B cell (primary cell): ENCODE data around the gene ECE1. TPM values are rescaled to one million over a fixed set of nuclear protein-coding genes. Genes with fewer than 3 reads are reported as not detected.

ENCODE experiments used
- ATAC-seq: fragments of 200-7000 bp; cut with Tn5 transposase; one replicate; pipeline ENCODE4 v1.10.0; 2021; ENCODE audit warnings: low read depth, mild to moderate bottlenecking, moderate number of reproducible peaks, moderate library complexity
- CTCF ChIA-PET: fragments of 350-600 bp; sonication (Branson Sonifier 250); formaldehyde crosslinking; loops from one replicate; lab custom pipeline; 2021; ENCODE audit warnings: antibody characterized with exemption, inconsistent platforms; lab: Charles Lee
- POLR2A ChIA-PET: fragments of 350-600 bp; sonication (Branson Sonifier 250); formaldehyde crosslinking; loops from one replicate; lab custom pipeline; 2021; ENCODE audit warnings: antibody characterized with exemption; lab: Charles Lee
- DNase-seq: peaks from one replicate; pipeline ENCODE4 v3.0.0; 2013
- H2AFZ ChIP-seq: 2 replicates; pipeline ENCODE4 v1.6.1; 2012; ENCODE audit warnings: mild to moderate bottlenecking, low read depth, low read length; ENCODE audit not compliant: insufficient read depth, poor library complexity, severe bottlenecking
- H3K27ac ChIP-seq, 2 donors: 1 replicate in 1 of 2; 2 replicates in 1 of 2; pipeline ENCODE4 v1.5.1; 2012 to 2013; ENCODE audit warnings: low read length in 2 of 2, mild to moderate bottlenecking in 2 of 2, moderate library complexity in 1 of 2
- H3K27me3 ChIP-seq, 4 experiments: fragments of 200-600 bp in 1 of 4; sonication (generic) in 1 of 4; replicated peaks in 1 of 4; 1 replicate in 2 of 4; 2 replicates in 2 of 4; pipeline versions ENCODE4 v1.6.1 to v1.7.0; 2013 to 2016; ENCODE audit warnings: low read length in 3 of 4, mild to moderate bottlenecking in 2 of 4, mixed read lengths in 1 of 4, moderate library complexity in 1 of 4; ENCODE audit not compliant: insufficient read depth in 4 of 4, control insufficient read depth in 3 of 4; ENCODE audit errors: control extremely low read depth in 1 of 4
- H3K36me3 ChIP-seq, 2 experiments: replicated peaks in 1 of 2; 1 replicate in 1 of 2; 2 replicates in 1 of 2; pipeline versions ENCODE4 v1.6.1 to v1.7.1; 2013; ENCODE audit warnings: low read length in 1 of 2; ENCODE audit not compliant: insufficient read depth in 2 of 2, control insufficient read depth in 1 of 2; ENCODE audit errors: control extremely low read depth in 1 of 2, extremely low read depth in 1 of 2
- H3K4me1 ChIP-seq, 2 donors: fragments of 200-600 bp in 1 of 2; sonication (generic) in 1 of 2; 1 replicate in 1 of 2; 2 replicates in 1 of 2; pipeline versions ENCODE4 v1.5.1 to v1.6.1; 2013 to 2017; ENCODE audit warnings: low read length in 2 of 2; ENCODE audit not compliant: control insufficient read depth in 2 of 2, insufficient read depth in 2 of 2
- H3K4me2 ChIP-seq: replicated peaks from 2 replicates; pipeline ENCODE3; 2012; ENCODE audit warnings: mild to moderate bottlenecking, low read depth, low read length; ENCODE audit not compliant: poor library complexity, severe bottlenecking
- H3K4me3 ChIP-seq, 5 experiments: fragments of 200-600 bp in 1 of 5; sonication (generic) in 1 of 5; 1 replicate in 3 of 5; 2 replicates in 2 of 5; pipeline versions ENCODE4 v1.5.1 to v1.7.0; 2011 to 2016; ENCODE audit warnings: low read length in 4 of 5, mild to moderate bottlenecking in 4 of 5, low read depth in 2 of 5, control low read depth in 1 of 5, moderate library complexity in 1 of 5; ENCODE audit not compliant: insufficient read depth in 1 of 5; ENCODE audit errors: control extremely low read depth in 1 of 5, extremely low read depth in 1 of 5
- H3K79me2 ChIP-seq: fragments of 200-600 bp; sonication (generic); one replicate; pipeline ENCODE4 v1.6.0; 2016; ENCODE audit warnings: low read length; ENCODE audit not compliant: control insufficient read depth, insufficient read depth
- H3K9ac ChIP-seq: fragments of 200-600 bp; sonication (generic); 2 replicates; pipeline ENCODE4 v1.6.1; 2017; ENCODE audit warnings: mild to moderate bottlenecking, low read length, moderate library complexity
- H3K9me3 ChIP-seq, 3 donors: one replicate each; pipeline versions ENCODE4 v1.6.1 to v1.7.1; 2013; ENCODE audit warnings: low read length in 2 of 3; ENCODE audit not compliant: control insufficient read depth in 2 of 3, insufficient read depth in 1 of 3; ENCODE audit errors: control extremely low read depth in 1 of 3
- H4K20me1 ChIP-seq: 2 replicates; pipeline ENCODE4 v1.6.0; 2012; ENCODE audit warnings: mild to moderate bottlenecking, low read length; ENCODE audit not compliant: insufficient read depth, control insufficient read depth, poor library complexity, severe bottlenecking
- H3K27ac Mint-ChIP-seq: one replicate; pipeline ENCODE4 v1.8.0; 2021; ENCODE audit warnings: mixed read lengths
- H3K27me3 Mint-ChIP-seq: one replicate; pipeline ENCODE4 v1.8.0; 2021; ENCODE audit warnings: mixed read lengths
- H3K4me1 Mint-ChIP-seq: one replicate; pipeline ENCODE4 v1.8.0; 2021; ENCODE audit warnings: mixed read lengths
- H3K4me3 Mint-ChIP-seq: one replicate; pipeline ENCODE4 v1.8.0; 2021; ENCODE audit warnings: mixed read lengths
- H3K9me3 Mint-ChIP-seq: one replicate; pipeline ENCODE4 v1.8.0; 2022; ENCODE audit warnings: mixed read lengths; ENCODE audit not compliant: insufficient read depth
- EZH2 ChIP-seq: IDR thresholded peaks from 2 replicates; pipeline ENCODE4 v1.6.1; 2012; ENCODE audit warnings: borderline replicate concordance, low read depth, mild to moderate bottlenecking, moderate library complexity, low read length; ENCODE audit not compliant: insufficient read depth, poor library complexity, severe bottlenecking
- WGBS: methylation state at CpG from one replicate; pipeline ENCODE4 v1.1.5; 2013; ENCODE audit warnings: missing lambda C conversion rate; ENCODE audit not compliant: insufficient coverage; 5-methylcytosine and 5-hydroxymethylcytosine counted together
- intact Hi-C: fragments of 100-400 bp; cut with micrococcal nuclease; formaldehyde crosslinking; loops from one replicate; pipeline ENCODE4 v1.10.0; 2022
- polyA plus RNA-seq: library from polyadenylated mRNA; depleted of rRNA; stranded (reverse); fragments of >200 nt; gene quantifications from 2 replicates; pipeline ENCODE4 v1.2.3, GENCODE V29; 2012
- total RNA-seq, 2 donors: library from RNA; stranded (reverse); fragments of 120-200 nt in 1 of 2; gene quantifications; 1 replicate in 1 of 2; 2 replicates in 1 of 2; pipeline versions ENCODE4 v1.2.3 to v1.2.4, GENCODE V29; 2013 to 2022
- TF ChIP-seq, protein P1 (sequence below): fragments of 200-600 bp; IDR thresholded peaks from one replicate; pipeline ENCODE4 v1.8.0; 2022; ENCODE audit warnings: antibody characterized with exemption, mild to moderate bottlenecking

The ECE1 gene
- total and polyA plus RNA-seq, 2 donors (not counting 1 experiment from before 2014, with no cell fraction given): 46.7 to 133 TPM

DNA sequence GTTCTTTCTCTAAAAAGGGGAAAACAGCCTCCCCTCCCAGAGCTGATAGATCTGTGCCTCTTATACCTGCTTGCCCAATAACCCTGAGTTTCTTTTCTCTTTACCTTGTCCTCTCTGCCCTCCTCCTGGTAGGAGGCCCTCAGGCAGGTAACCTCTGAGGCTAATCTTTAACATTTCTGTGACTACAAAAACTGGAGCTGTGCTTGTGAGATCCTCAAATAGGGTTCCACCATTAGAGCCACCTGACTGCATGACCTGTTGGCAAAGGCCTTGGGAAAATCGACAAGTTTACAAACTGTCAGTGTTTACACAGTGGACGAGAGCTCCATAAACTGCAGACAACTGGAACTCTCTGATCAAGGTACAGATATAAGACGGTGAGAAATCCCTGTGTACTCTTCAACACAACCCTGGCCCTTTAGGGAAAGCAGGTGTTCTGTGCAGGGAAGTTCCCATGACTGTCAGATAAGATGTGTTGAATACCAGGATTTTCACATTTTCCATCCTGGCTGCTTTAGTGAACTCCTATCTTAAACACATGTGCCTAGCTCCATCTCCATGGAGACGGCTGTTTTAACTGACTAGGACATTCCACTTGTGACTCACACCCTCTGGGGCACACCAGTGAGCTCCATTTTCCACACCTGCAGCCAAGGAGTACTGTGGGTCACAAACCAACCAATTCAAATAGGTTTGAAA lies 38.3 kb downstream of the ECE1 start:
- no peak overlapping the region for H3K4me2 ChIP-seq

More for the DNA sequence above, 38.3 kb downstream of the ECE1 start:
- no peaks in the 10 kb centered on the region for H3K9me3 ChIP-seq
- peak overlapping the region; percentile 26 for H3K27ac Mint-ChIP-seq
- no peak for ATAC-seq
- H3K4me3 ChIP-seq: no peak overlapping the region
- H3K9ac ChIP-seq: no peak overlapping the region
- intact Hi-C loops: loop anchor here (10.0 kb wide), 1 partner anchor 713 kb away; no protein-coding TSS in a partner anchor
- 96% methylated on average over 3 of the region's 4 CpGs for WGBS
- ChIA-PET POLR2A (no interaction called here), CTCF (interaction anchor here (0.6 to 12.5 kb wide), 6 partner anchors 18 to 555 kb away, joined by 3 to 562 read pairs (median 8); no protein-coding TSS in a partner anchor)
- no peak for DNase-seq
- peaks cover 6% of the 10 kb centered on the region for H3K79me2 ChIP-seq
- no peaks in the 10 kb centered on the region for H3K27me3 ChIP-seq
- H3K4me3 Mint-ChIP-seq: no peak overlapping the region
- H3K4me1 ChIP-seq: peaks cover 9 to 19% of the 10 kb centered on the region in 2 donors
- TF ChIP-seq EZH2: no peak
- TF ChIP-seq, protein P1, sequence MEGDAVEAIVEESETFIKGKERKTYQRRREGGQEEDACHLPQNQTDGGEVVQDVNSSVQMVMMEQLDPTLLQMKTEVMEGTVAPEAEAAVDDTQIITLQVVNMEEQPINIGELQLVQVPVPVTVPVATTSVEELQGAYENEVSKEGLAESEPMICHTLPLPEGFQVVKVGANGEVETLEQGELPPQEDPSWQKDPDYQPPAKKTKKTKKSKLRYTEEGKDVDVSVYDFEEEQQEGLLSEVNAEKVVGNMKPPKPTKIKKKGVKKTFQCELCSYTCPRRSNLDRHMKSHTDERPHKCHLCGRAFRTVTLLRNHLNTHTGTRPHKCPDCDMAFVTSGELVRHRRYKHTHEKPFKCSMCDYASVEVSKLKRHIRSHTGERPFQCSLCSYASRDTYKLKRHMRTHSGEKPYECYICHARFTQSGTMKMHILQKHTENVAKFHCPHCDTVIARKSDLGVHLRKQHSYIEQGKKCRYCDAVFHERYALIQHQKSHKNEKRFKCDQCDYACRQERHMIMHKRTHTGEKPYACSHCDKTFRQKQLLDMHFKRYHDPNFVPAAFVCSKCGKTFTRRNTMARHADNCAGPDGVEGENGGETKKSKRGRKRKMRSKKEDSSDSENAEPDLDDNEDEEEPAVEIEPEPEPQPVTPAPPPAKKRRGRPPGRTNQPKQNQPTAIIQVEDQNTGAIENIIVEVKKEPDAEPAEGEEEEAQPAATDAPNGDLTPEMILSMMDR: no peak
- H3K27me3 Mint-ChIP-seq: no peaks in the 10 kb centered on the region
- peaks cover 7% of the 10 kb centered on the region for H4K20me1 ChIP-seq
- H2AFZ ChIP-seq: no peak overlapping the region
- H3K4me1 Mint-ChIP-seq: peaks cover 18% of the 10 kb centered on the region
- no peak overlapping the region for H3K27ac ChIP-seq
- H3K36me3 ChIP-seq: peaks cover 4 to 60% of the 10 kb centered on the region in 2 experiments
- H3K9me3 Mint-ChIP-seq: no peaks in the 10 kb centered on the region
